ENCODE results near the gene KRTAP1-5.
"Not testable (repeated sequence)": the region's sequence is repeated elsewhere in the genome, so short reads cannot be mapped to it uniquely, and the experiment has no call there.

Gene KRTAP1-5

DNA sequence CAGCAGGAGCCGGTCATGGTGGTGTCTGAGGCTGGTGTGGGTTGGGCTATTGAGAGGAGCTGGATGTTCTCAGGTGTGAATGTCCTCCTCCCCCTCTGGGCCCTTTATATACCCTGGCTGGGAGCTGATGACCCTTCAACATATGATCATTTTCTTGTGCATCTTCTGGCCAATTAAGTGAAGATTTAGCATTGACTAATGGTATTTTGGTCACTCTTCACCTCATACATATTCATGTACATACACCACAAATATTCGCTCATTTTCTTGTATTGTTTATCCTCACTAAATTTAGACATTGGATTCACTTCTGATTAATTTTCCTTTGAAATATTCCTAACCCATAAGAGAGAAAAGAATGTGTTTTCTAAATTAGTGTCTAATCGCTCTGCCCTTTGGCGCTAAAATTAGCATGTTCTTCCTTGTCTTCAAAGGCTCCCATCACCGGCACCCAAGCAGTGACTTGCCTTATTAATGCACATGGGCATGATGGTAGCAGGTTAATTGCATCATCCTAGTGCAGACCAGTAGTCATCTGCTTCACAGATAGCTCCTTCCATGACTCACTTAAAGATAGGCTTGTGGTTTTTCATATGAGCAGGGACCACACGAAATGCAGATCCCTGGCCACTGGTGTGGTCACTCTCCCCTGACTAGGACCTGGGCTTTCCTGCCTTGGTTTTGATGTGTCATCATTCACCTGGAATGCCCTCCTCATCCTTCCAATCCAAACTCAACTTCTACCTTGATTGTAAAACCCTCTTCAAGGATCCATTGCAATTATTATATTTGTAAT is 39.0 kb upstream of the KRTAP1-5 start, which contains the start of gene KRTAP2-4:
KRTAP2-4 (minus strand) TSS at position 51 of the 796 bp plus-strand sequence; CDS start at position 17, 34 bp downstream.
- H3K4me3 ChIP-seq (replicated peaks; ENCODE audit: low read depth, low read length) = no peak within 1 kb of the TSS
- TF ChIP-seq, protein P1, sequence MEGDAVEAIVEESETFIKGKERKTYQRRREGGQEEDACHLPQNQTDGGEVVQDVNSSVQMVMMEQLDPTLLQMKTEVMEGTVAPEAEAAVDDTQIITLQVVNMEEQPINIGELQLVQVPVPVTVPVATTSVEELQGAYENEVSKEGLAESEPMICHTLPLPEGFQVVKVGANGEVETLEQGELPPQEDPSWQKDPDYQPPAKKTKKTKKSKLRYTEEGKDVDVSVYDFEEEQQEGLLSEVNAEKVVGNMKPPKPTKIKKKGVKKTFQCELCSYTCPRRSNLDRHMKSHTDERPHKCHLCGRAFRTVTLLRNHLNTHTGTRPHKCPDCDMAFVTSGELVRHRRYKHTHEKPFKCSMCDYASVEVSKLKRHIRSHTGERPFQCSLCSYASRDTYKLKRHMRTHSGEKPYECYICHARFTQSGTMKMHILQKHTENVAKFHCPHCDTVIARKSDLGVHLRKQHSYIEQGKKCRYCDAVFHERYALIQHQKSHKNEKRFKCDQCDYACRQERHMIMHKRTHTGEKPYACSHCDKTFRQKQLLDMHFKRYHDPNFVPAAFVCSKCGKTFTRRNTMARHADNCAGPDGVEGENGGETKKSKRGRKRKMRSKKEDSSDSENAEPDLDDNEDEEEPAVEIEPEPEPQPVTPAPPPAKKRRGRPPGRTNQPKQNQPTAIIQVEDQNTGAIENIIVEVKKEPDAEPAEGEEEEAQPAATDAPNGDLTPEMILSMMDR (IDR thresholded peaks at IDR 0.05; ENCODE audit: low read depth, low read length, missing control alignments) = no peak
- DNase-seq (ENCODE audit: extremely low read depth, low read depth) = peak; percentile 85

DNA sequence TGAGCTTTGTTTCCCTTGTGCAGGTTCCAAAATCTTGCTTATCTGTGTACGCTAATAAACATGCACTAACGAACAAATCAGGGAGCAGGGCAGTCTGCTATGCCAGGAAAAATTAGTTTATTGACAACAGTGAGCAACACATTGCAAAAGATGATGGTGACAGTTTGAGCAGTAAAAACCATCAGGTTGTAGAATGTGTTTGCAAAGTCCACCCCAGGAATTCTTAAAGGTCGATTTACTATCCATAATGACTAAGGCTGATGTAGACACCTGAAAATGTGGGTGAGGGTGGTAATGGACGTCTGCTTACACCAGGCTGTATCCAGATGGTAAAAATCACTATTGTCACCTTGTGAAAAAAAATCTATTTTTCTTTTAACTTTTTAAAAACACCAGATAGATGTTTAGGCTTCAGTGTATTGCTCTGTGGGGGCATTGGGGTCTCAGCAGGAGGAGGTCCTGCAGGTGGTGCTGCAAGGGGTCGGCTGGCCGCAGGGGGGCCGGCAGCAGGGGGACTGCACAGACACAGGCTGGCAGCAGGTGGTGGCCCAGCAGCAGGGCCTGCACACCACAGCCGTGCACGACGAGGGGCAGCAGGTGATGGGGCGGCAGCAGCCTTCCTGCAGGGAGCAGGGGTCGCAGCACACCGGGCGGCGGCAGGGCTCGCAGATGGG is 38.1 kb upstream of the KRTAP1-5 start:
- H3K4me3 ChIP-seq (replicated peaks; ENCODE audit: low read depth, low read length); DNase-seq (ENCODE audit: extremely low read depth, low read depth): not testable (repeated sequence)

DNA sequence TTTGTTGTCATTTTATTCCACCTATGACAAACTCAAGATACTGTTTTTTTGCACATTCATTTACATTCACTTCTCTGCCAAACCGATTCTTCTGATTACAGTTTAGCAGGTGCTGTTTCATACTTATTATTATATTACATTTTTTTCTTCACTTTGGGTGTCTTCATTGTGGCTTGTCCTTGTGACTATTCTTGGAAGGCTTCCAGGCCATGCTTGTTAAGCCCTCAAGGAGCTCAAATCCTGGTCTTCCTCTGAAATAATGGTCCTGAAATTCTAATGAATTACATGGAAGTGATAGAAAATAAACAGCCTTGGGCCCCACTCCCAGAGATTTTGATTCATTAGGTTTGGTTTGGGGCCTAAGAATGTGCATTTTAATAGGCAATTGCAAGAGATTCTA is 37.3 kb upstream of the KRTAP1-5 start:
- TF ChIP-seq, protein P1 (IDR thresholded peaks at IDR 0.05; ENCODE audit: low read depth, low read length, missing control alignments) = no peak
- H3K4me3 ChIP-seq (replicated peaks; ENCODE audit: low read depth, low read length) = no peak overlapping the region
- no peak for DNase-seq (ENCODE audit: extremely low read depth, low read depth)

DNA sequence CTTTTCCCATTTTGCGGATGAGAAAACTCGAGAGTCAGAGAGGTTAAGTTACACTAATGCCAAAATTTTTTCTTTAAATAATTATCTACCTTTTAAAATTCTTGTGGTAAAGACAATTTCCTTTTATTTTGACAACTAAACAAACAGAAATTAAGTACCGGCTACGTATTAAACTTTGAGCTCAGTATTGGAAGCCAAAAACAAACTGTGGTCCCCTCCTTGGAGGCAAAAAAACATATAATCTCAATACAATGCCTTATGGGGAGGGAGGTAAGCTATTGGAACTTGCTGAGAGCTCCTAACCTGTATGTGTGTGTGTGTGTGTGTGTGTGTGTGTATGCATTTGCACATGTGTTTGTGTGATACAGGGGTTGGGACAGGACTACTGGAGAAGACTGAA is 36.4 kb upstream of the KRTAP1-5 start:
- peak; percentile 66 for DNase-seq (ENCODE audit: extremely low read depth, low read depth)
- TF ChIP-seq, protein P1 (IDR thresholded peaks at IDR 0.05; ENCODE audit: low read depth, low read length, missing control alignments) = no peak
- no peak overlapping the region for H3K4me3 ChIP-seq (replicated peaks; ENCODE audit: low read depth, low read length)

DNA sequence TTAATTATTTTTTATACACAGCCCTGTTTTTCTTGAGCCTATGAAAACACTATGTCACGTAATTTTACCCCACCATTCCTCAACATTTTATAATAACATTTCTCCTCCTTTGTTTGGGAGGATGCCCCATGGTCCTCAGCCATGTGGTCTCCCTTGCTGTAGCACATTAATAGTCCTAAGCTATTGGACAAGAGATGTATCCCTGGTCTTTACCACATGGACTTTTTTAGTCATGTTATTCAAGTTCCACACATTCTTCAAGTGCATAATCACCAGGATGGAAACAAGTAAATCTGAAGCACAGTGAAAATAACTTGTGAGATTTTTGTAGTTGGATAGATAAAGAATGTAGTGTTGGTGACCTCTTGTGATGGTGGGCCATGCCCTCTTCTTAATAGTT is 35.0 kb upstream of the KRTAP1-5 start:
- TF ChIP-seq, protein P1 (IDR thresholded peaks at IDR 0.05; ENCODE audit: low read depth, low read length, missing control alignments) = no peak
- no peak overlapping the region for H3K4me3 ChIP-seq (replicated peaks; ENCODE audit: low read depth, low read length)
- peak; percentile 94 for DNase-seq (ENCODE audit: extremely low read depth, low read depth)

DNA sequence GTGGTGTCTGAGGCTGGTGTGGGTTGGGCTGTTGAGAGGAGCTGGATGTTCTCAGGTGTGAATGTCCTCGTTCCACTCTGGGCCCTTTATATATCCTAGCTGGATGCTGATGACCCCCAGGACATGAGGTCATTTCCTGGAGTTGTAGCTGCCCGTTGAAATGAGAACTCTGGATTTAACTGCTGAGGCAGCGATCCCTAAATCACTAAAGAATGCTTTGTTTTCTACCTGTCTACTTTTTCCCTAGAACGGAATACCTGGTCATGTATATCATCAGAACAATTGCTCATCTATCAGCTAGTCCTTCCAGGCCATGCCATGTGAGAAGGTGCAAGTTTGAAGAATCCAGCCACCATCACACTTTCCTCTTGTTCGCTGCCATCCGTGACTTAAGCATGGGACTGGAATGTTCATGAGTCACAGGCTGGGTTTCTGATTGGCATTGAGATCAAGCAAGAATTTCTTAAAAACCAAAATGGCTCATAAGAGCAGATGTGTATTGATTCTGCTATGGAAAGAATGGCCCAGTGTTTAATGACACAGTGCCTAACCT is 33.1 kb upstream of the KRTAP1-5 start, which contains the start of gene KRTAP2-3:
KRTAP2-3 (minus strand) TSS at position 63 of the 553 bp plus-strand sequence. CDS start 64 bp downstream, outside the sequence.
- TF ChIP-seq, protein P1 (IDR thresholded peaks at IDR 0.05; ENCODE audit: low read depth, low read length, missing control alignments) = no peak
- no peak within 1 kb of the TSS for H3K4me3 ChIP-seq (replicated peaks; ENCODE audit: low read depth, low read length)
- peak; percentile 78 for DNase-seq (ENCODE audit: extremely low read depth, low read depth)

DNA sequence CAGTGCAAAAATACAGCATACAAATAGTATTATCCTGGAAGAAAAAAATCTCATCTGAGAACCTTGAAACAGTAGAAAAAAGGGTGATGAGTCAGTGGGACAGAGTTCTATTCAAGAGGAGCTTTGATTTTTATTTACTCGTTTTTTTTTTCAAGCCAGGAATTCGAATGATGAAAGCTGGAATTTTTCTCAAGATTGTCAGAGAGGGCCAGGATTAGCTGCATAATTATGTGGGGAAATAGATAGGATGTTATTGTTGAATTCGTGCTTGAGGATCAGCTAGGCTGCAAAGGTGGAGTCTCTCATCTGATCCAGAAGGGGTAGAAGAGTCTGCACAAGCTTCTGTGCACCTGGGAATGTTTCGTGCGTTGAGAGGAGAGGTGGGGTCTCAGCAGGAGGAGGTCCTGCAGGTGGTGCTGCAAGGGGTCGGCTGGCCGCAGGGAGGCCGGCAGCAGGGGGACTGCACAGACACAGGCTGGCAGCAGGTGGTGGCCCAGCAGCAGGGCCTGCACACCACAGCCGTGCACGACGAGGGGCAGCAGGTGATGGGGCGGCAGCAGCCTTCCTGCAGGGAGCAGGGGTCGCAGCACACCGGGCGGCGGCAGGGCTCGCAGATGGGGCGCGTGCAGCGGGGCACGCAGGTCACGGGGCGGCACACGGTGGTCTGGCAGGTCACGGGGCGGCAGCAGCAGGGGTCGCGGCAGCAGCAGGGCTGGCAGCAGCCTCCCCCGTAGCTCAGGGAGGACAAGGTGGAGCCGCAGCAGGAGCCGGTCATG is 32.5 kb upstream of the KRTAP1-5 start:
- not testable (repeated sequence) for H3K4me3 ChIP-seq (replicated peaks; ENCODE audit: low read depth, low read length)
- DNase-seq (ENCODE audit: extremely low read depth, low read depth) = peak; percentile 52
